ENCODE results near the gene CADM2. TPM values are rescaled to one million over a fixed set of nuclear protein-coding genes. Genes with fewer than 3 reads are reported as not detected.

The CADM2 gene
- polyA plus RNA-seq, 1 donor from 2014 or later: 4.5 TPM

DNA sequence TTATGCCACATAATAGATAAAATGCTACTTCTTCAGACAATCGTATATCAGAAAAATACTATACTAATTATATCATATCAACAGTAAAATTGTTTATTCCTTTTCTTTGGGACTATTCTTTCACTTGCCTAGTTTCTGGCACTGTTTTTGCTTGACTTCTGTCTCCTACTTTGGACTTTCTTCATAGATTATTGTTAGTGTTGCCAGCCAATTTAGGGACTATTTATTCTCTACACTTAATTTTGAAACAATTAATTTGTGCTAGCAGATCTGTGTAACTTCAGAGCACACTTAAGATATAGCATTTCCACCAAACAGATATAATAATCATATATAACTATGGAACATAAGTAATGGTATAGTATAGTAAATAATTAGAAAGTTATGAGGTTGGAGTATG, 305.6 kb downstream of the CADM2 start:
- no peak overlapping the region for H3K4me2 ChIP-seq (ENCODE audit: low read length)
- no peak overlapping the region for H2AFZ ChIP-seq (ENCODE audit: low read depth, low read length)
- no peaks in the 10 kb centered on the region for H3K9me2 ChIP-seq (ENCODE audit: insufficient read depth, low read length)
- no peak for TF ChIP-seq TAF1 (IDR thresholded peaks at IDR 0.05; ENCODE audit: low read depth)
- TF ChIP-seq MXI1 (conservative IDR thresholded peaks at IDR 0.05; ENCODE audit: poor library complexity, severe bottlenecking): no peak
- TF ChIP-seq, protein P1, sequence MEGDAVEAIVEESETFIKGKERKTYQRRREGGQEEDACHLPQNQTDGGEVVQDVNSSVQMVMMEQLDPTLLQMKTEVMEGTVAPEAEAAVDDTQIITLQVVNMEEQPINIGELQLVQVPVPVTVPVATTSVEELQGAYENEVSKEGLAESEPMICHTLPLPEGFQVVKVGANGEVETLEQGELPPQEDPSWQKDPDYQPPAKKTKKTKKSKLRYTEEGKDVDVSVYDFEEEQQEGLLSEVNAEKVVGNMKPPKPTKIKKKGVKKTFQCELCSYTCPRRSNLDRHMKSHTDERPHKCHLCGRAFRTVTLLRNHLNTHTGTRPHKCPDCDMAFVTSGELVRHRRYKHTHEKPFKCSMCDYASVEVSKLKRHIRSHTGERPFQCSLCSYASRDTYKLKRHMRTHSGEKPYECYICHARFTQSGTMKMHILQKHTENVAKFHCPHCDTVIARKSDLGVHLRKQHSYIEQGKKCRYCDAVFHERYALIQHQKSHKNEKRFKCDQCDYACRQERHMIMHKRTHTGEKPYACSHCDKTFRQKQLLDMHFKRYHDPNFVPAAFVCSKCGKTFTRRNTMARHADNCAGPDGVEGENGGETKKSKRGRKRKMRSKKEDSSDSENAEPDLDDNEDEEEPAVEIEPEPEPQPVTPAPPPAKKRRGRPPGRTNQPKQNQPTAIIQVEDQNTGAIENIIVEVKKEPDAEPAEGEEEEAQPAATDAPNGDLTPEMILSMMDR (IDR thresholded peaks at IDR 0.05; ENCODE audit: poor library complexity, severe bottlenecking): no peak
- no peak for TF ChIP-seq EZH2 (IDR thresholded peaks at IDR 0.05; ENCODE audit: borderline replicate concordance, insufficient read depth, low read length, poor library complexity, severe bottlenecking)
- TF ChIP-seq RAD21 (conservative IDR thresholded peaks at IDR 0.05): no peak
- TF ChIP-seq EP300 (conservative IDR thresholded peaks at IDR 0.05; ENCODE audit: poor library complexity, severe bottlenecking): no peak
- TF ChIP-seq POLR2AphosphoS5 (IDR thresholded peaks at IDR 0.05): no peak
- TF ChIP-seq, protein P2, sequence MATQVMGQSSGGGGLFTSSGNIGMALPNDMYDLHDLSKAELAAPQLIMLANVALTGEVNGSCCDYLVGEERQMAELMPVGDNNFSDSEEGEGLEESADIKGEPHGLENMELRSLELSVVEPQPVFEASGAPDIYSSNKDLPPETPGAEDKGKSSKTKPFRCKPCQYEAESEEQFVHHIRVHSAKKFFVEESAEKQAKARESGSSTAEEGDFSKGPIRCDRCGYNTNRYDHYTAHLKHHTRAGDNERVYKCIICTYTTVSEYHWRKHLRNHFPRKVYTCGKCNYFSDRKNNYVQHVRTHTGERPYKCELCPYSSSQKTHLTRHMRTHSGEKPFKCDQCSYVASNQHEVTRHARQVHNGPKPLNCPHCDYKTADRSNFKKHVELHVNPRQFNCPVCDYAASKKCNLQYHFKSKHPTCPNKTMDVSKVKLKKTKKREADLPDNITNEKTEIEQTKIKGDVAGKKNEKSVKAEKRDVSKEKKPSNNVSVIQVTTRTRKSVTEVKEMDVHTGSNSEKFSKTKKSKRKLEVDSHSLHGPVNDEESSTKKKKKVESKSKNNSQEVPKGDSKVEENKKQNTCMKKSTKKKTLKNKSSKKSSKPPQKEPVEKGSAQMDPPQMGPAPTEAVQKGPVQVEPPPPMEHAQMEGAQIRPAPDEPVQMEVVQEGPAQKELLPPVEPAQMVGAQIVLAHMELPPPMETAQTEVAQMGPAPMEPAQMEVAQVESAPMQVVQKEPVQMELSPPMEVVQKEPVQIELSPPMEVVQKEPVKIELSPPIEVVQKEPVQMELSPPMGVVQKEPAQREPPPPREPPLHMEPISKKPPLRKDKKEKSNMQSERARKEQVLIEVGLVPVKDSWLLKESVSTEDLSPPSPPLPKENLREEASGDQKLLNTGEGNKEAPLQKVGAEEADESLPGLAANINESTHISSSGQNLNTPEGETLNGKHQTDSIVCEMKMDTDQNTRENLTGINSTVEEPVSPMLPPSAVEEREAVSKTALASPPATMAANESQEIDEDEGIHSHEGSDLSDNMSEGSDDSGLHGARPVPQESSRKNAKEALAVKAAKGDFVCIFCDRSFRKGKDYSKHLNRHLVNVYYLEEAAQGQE (IDR thresholded peaks at IDR 0.05; ENCODE audit: borderline replicate concordance): no peak
- no peak for TF ChIP-seq SMC3 (conservative IDR thresholded peaks at IDR 0.05; ENCODE audit: poor library complexity)
- no peaks in the 10 kb centered on the region for H3K79me2 ChIP-seq (replicated peaks; ENCODE audit: insufficient read depth, low read length)
- H3K36me3 ChIP-seq (ENCODE audit: insufficient read depth, low read length): no peaks in the 10 kb centered on the region
- H3K9me3 ChIP-seq (ENCODE audit: low read length): no peaks in the 10 kb centered on the region
- no peaks in the 10 kb centered on the region for H3F3A ChIP-seq (ENCODE audit: insufficient read depth, low read length, poor library complexity, severe bottlenecking)
- H3K9ac ChIP-seq (ENCODE audit: low read length): no peak overlapping the region
- H4K20me1 ChIP-seq (ENCODE audit: insufficient read depth): no peaks in the 10 kb centered on the region
- no peaks in the 10 kb centered on the region for H3K27me3 ChIP-seq (ENCODE audit: insufficient read depth, low read depth, low read length)
- H3K27ac ChIP-seq (ENCODE audit: low read length): no peak overlapping the region
- no peak overlapping the region for H3K4me3 ChIP-seq (ENCODE audit: low read length)

DNA sequence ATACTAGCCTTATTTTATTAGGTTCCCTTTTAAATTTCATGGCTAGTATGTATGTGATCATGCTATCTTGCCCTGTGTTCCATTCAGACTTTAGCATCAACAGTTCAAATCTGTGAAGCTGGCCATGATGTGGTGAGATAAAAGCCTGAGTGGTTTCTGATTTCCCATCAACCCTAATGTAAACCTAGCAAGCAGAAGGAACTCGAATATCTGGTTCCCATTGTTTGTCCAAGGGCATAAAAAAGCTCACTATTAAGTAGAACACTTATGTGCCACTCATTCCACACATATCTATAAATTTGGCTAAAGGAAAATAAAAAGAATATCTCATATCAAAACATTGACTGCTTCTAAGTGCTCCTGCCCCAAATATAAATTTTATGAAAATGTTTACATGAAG, 311.7 kb downstream of the CADM2 start:
- no peaks in the 10 kb centered on the region for H3K27me3 ChIP-seq (ENCODE audit: insufficient read depth, low read depth, low read length)
- no peaks in the 10 kb centered on the region for H3K79me2 ChIP-seq (replicated peaks; ENCODE audit: insufficient read depth, low read length)
- no peak overlapping the region for H3K4me2 ChIP-seq (ENCODE audit: low read length)
- no peaks in the 10 kb centered on the region for H3K9me2 ChIP-seq (ENCODE audit: insufficient read depth, low read length)
- TF ChIP-seq, protein P1 (IDR thresholded peaks at IDR 0.05; ENCODE audit: poor library complexity, severe bottlenecking): no peak
- TF ChIP-seq TAF1 (IDR thresholded peaks at IDR 0.05; ENCODE audit: low read depth): no peak
- TF ChIP-seq RAD21 (conservative IDR thresholded peaks at IDR 0.05): no peak
- TF ChIP-seq, protein P2 (IDR thresholded peaks at IDR 0.05; ENCODE audit: borderline replicate concordance): no peak
- TF ChIP-seq EP300 (conservative IDR thresholded peaks at IDR 0.05; ENCODE audit: poor library complexity, severe bottlenecking): no peak
- no peak for TF ChIP-seq POLR2AphosphoS5 (IDR thresholded peaks at IDR 0.05)
- no peak for TF ChIP-seq SMC3 (conservative IDR thresholded peaks at IDR 0.05; ENCODE audit: poor library complexity)
- no peak for TF ChIP-seq MXI1 (conservative IDR thresholded peaks at IDR 0.05; ENCODE audit: poor library complexity, severe bottlenecking)
- no peak for TF ChIP-seq EZH2 (IDR thresholded peaks at IDR 0.05; ENCODE audit: borderline replicate concordance, insufficient read depth, low read length, poor library complexity, severe bottlenecking)
- H3K9ac ChIP-seq (ENCODE audit: low read length): no peak overlapping the region
- H2AFZ ChIP-seq (ENCODE audit: low read depth, low read length): no peak overlapping the region
- H3K9me3 ChIP-seq (ENCODE audit: low read length): no peaks in the 10 kb centered on the region
- H3K27ac ChIP-seq (ENCODE audit: low read length): no peak overlapping the region
- no peaks in the 10 kb centered on the region for H3K36me3 ChIP-seq (ENCODE audit: insufficient read depth, low read length)
- no peaks in the 10 kb centered on the region for H3F3A ChIP-seq (ENCODE audit: insufficient read depth, low read length, poor library complexity, severe bottlenecking)
- no peaks in the 10 kb centered on the region for H4K20me1 ChIP-seq (ENCODE audit: insufficient read depth)
- H3K4me3 ChIP-seq (ENCODE audit: low read length): no peak overlapping the region

All from neural cell (in vitro differentiated cells).